ENCODE results near the gene NR2C2AP. TPM values are rescaled to one million over a fixed set of nuclear protein-coding genes. Genes with fewer than 3 reads are reported as not detected.

The NR2C2AP gene
- total RNA-seq, 1 donor, result 17.8 TPM

GRCh38 chr19:19151418-19151817 is 51.8 kb downstream of the NR2C2AP start:
- no peak overlapping the region for H3K4me3 ChIP-seq (ENCODE audit: low read depth, low read length)
- DNase-seq (ENCODE audit: low read depth), result no peak
- TF ChIP-seq CTCF (IDR thresholded peaks at IDR 0.05; ENCODE audit: insufficient read depth, low read length), result no peak

Small RNAs within 50 kb of the gene (small RNA-seq; reads per million reads assigned to genes)
- gene RNU6-1028P, result not detected

Other genes starting within 250 kb of the NR2C2AP start
- gene SUGP2, start 169.9 kb downstream of the NR2C2AP start, total RNA-seq (ENCODE audit: low replicate concordance), result 23.1 and 35.3 TPM in 2 replicates
- 29.6 and 30.1 TPM in 2 replicates for gene ARMC6, start 169.8 kb downstream of the NR2C2AP start, total RNA-seq (ENCODE audit: low replicate concordance)
- 3.7 and 4.8 TPM in 2 replicates for gene SLC25A42, start 139.4 kb downstream of the NR2C2AP start, total RNA-seq (ENCODE audit: low replicate concordance)
- gene TMEM161A, start 64.9 kb downstream of the NR2C2AP start, total RNA-seq (ENCODE audit: low replicate concordance), result 6.7 and 9.3 TPM in 2 replicates
- gene MEF2B, start 33.2 kb downstream of the NR2C2AP start, total RNA-seq (ENCODE audit: low replicate concordance), result 0.27 TPM in 1 of 2 replicates, not detected in the other
- 3.5 and 13.8 TPM in 2 replicates for gene BORCS8, start 11.3 kb downstream of the NR2C2AP start, total RNA-seq (ENCODE audit: low replicate concordance)
- gene RFXANK, start 11.2 kb downstream of the NR2C2AP start, total RNA-seq (ENCODE audit: low replicate concordance), result 38.0 and 61.2 TPM in 2 replicates
- gene NCAN, start 8.5 kb upstream of the NR2C2AP start, total RNA-seq (ENCODE audit: low replicate concordance), result not detected in 2 replicates
- 0.27 TPM in 1 of 2 replicates, not detected in the other for gene TM6SF2, start 69.9 kb upstream of the NR2C2AP start, total RNA-seq (ENCODE audit: low replicate concordance)
- 22.6 and 32.4 TPM in 2 replicates for gene SUGP1, start 117.1 kb upstream of the NR2C2AP start, total RNA-seq (ENCODE audit: low replicate concordance)
- gene MAU2, start 117.4 kb upstream of the NR2C2AP start, total RNA-seq (ENCODE audit: low replicate concordance), result 32.4 and 34.6 TPM in 2 replicates
- 36.7 and 46.4 TPM in 2 replicates for gene GATAD2A, start 202.3 kb upstream of the NR2C2AP start, total RNA-seq (ENCODE audit: low replicate concordance)

All from fibroblast of the aortic adventitia (primary cell).